Naive B cell (primary cell): ENCODE measurements around the gene CACNA1A. TPM values are rescaled to one million over a fixed set of nuclear protein-coding genes. Genes with fewer than 3 reads are reported as not detected.

Experiments used
- ATAC-seq, 2 donors: fragments of 150-1000 bp; cut with Tn5 transposase; 2 replicates each; pipeline ENCODE4 v1.10.0; 2021; ENCODE audit warnings: low read depth in 2 of 2, mild to moderate bottlenecking in 2 of 2, moderate library complexity in 2 of 2
- DNase-seq: peaks from one replicate; pipeline ENCODE4 v3.0.0; 2022
- H3K27ac Mint-ChIP-seq, 6 donors: one replicate each; pipeline ENCODE4 v1.8.0; 2020 to 2022; ENCODE audit warnings: mild to moderate bottlenecking in 6 of 6, mixed read lengths in 6 of 6, moderate library complexity in 5 of 6, inconsistent platforms in 2 of 6
- H3K27me3 Mint-ChIP-seq, 3 donors: one replicate each; pipeline ENCODE4 v1.8.0; 2021 to 2022; ENCODE audit warnings: mixed read lengths in 3 of 3, mild to moderate bottlenecking in 1 of 3
- H3K36me3 Mint-ChIP-seq, 2 donors: one replicate each; pipeline ENCODE4 v1.8.0; 2020 to 2022; ENCODE audit warnings: mixed read lengths in 2 of 2, inconsistent platforms in 1 of 2, mild to moderate bottlenecking in 1 of 2
- H3K4me1 Mint-ChIP-seq, 3 donors: one replicate each; pipeline ENCODE4 v1.8.0; 2020 to 2022; ENCODE audit warnings: mixed read lengths in 3 of 3, inconsistent platforms in 1 of 3, mild to moderate bottlenecking in 1 of 3, moderate library complexity in 1 of 3
- H3K4me3 Mint-ChIP-seq, 8 donors: one replicate each; pipeline ENCODE4 v1.8.0; 2020 to 2022; ENCODE audit warnings: mild to moderate bottlenecking in 8 of 8, mixed read lengths in 8 of 8, moderate library complexity in 8 of 8, inconsistent platforms in 2 of 8
- H3K9me3 Mint-ChIP-seq, 7 donors: one replicate each; pipeline ENCODE4 v1.8.0; 2020 to 2022; ENCODE audit warnings: mixed read lengths in 7 of 7, mild to moderate bottlenecking in 5 of 7, inconsistent platforms in 2 of 7, moderate library complexity in 1 of 7
- polyA plus RNA-seq, 6 donors: library from polyadenylated mRNA; unstranded; fragments of 300-500 nt; fragmentation: Illumina TruSeq; gene quantifications; one replicate each; pipeline ENCODE4 v1.2.3, GENCODE V29; 2021; ENCODE audit warnings: low read depth in 6 of 6

The CACNA1A gene
- polyA plus RNA-seq, 6 donors from 2014 or later = 0.24 to 2.2 (median 1.3) TPM

DNA sequence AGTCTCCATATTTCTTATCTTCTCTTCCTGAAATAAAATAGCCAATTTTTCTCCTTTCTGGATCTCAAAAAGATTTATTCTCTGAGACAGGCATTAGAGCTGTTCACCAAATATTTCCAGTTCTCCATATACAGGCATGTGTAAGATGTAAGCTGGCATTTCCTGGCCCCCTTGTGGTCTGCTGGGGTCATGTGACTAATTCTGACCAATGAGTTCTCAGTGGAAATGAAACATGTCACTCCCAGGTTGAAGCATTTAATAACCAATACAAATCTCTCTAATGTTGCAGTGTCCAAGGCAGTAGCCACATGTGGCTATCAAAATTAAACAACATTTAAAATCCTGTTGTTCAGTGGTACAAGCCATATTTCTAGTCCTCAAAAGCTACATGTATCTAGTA is 14.8 kb upstream of the CACNA1A start:
- no peak overlapping the region for H3K4me3 Mint-ChIP-seq

GRCh38 chr19:13511947-13512346 is 5.7 kb upstream of the CACNA1A start:
- H3K27ac Mint-ChIP-seq = no peak overlapping the region
- H3K4me1 Mint-ChIP-seq = peaks cover 0 to 7% (median 0%) of the 10 kb centered on the region in 3 donors
- no peak for DNase-seq
- peaks cover 1 to 13% (median 6%) of the 10 kb centered on the region in 7 donors for H3K9me3 Mint-ChIP-seq
- H3K27me3 Mint-ChIP-seq = peaks cover 53 to 67% (median 64%) of the 10 kb centered on the region in 3 donors
- no peak overlapping the region for H3K4me3 Mint-ChIP-seq
- H3K36me3 Mint-ChIP-seq = peaks cover 0 to 10% of the 10 kb centered on the region in 2 donors
- ATAC-seq = no peak

More for the DNA sequence above, 14.8 kb upstream of the CACNA1A start:
- DNase-seq (no peak), ATAC-seq (no peak)
- H3K9me3 Mint-ChIP-seq = peaks cover 14 to 50% (median 42%) of the 10 kb centered on the region in 7 donors
- H3K4me1 Mint-ChIP-seq = no peaks in the 10 kb centered on the region
- no peak overlapping the region for H3K27ac Mint-ChIP-seq
- H3K36me3 Mint-ChIP-seq = peaks cover 12 to 18% of the 10 kb centered on the region in 2 donors
- peaks cover 22 to 60% (median 59%) of the 10 kb centered on the region in 3 donors for H3K27me3 Mint-ChIP-seq

- peak overlapping the region in 3 of 8 donors; percentile 12 to 75 (median 24) for H3K4me3 Mint-ChIP-seq
- peaks cover 0 to 13% (median 6%) of the 10 kb centered on the region in 7 donors for H3K9me3 Mint-ChIP-seq
- H3K27ac Mint-ChIP-seq = no peak overlapping the region
- H3K27me3 Mint-ChIP-seq = peaks cover 65 to 78% (median 76%) of the 10 kb centered on the region in 3 donors
- no peak for ATAC-seq
- peaks cover 0 to 14% (median 0%) of the 10 kb centered on the region in 3 donors for H3K4me1 Mint-ChIP-seq
- H3K36me3 Mint-ChIP-seq = peaks cover 0 to 10% of the 10 kb centered on the region in 2 donors
- DNase-seq = no peak
Measured at GRCh38 chr19:13507053-13507611, 853 bp upstream of the CACNA1A start.

DNA sequence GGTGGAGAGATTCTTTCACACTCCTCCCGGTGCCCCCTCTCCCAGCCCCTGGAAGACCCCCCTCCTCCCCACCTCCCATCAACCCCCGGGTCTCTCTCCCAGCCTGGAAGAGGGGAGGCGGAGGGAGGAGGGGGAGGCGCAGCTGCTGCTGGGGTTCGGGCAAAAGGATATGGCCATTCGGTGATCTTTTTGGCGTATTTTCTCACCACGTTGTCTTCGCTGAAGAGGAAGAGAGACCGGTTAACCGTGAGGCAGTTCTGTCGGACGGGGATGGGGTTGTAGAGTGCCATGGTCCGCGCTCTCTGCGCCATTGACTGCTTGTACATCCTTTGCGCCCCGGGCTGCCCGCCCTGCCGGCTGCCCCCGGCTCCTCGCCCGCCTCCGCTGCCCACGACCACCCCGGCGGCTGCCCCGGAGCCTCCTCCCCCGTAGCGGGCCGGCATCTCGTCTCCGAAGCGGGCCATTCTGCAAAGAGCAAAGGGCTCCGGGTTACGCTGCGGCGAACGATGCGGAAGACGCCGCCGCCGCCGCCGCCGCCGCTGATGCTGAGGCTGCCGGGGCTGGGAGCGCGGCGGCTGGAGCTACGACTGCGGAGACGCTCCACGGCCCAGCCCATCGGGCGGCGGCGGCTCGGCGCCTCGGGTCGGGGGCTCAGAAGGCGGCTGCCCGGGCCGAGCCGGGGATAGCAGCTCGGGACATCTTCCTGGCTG is 363 bp downstream of the CACNA1A start:
- H3K4me3 Mint-ChIP-seq = peak overlapping the region in 2 of 8 donors; percentile 33 to 75
- peaks cover 0 to 10% of the 10 kb centered on the region in 2 donors for H3K36me3 Mint-ChIP-seq
- no peak overlapping the region for H3K27ac Mint-ChIP-seq
- H3K9me3 Mint-ChIP-seq = peaks cover 0 to 13% (median 5%) of the 10 kb centered on the region in 7 donors
- DNase-seq = no peak
- peak; percentile 45 to 56 for ATAC-seq
- H3K4me1 Mint-ChIP-seq = peaks cover 0 to 14% (median 0%) of the 10 kb centered on the region in 3 donors
- H3K27me3 Mint-ChIP-seq = peaks cover 56 to 72% (median 67%) of the 10 kb centered on the region in 3 donors

GRCh38 chr19:13505164-13505695 is 1.0 kb downstream of the CACNA1A start:
- H3K36me3 Mint-ChIP-seq = peaks cover 0 to 10% of the 10 kb centered on the region in 2 donors
- ATAC-seq (no peak), DNase-seq (no peak)
- H3K4me1 Mint-ChIP-seq = peaks cover 0 to 14% (median 0%) of the 10 kb centered on the region in 3 donors
- H3K27me3 Mint-ChIP-seq = peaks cover 57 to 75% (median 72%) of the 10 kb centered on the region in 3 donors
- H3K4me3 Mint-ChIP-seq = peak overlapping the region in 7 of 8 donors; percentile 19 to 86 (median 68)
- no peak overlapping the region for H3K27ac Mint-ChIP-seq
- peaks cover 3 to 15% (median 7%) of the 10 kb centered on the region in 7 donors for H3K9me3 Mint-ChIP-seq

DNA sequence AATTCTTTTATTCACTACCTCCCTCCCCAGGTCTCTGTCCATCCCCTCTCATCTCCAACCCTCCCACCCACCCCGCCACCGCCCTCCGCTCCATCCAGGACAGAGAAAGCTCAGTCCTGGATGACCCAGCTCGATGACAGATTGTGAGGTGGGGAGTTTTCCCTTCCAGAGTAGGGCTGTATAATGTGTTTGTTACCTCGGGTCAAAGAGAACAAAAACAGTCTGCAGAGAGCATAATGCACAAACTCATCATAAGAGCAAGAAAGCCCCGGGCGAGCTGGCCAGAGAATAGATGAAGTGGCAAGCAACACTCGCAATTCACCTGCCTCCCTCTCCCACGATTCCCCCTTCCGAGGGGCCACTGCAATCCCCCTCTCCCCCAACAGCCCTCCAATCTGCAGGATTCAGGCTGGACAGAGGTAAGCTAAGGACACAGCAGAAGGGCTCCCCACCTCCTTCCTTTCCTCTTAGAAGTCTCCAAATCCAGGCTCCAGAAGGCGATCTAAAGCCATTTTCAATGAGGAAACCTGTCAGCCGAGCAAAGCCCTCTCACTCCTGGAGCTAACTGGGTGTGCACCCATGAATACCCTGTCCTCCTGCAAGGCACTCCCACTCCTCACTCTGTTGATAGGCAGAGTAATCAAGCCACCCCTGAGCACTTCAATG is 2.6 kb downstream of the CACNA1A start:
- peaks cover 0 to 9% (median 4%) of the 10 kb centered on the region in 7 donors for H3K9me3 Mint-ChIP-seq
- H3K27me3 Mint-ChIP-seq = peaks cover 46 to 64% (median 62%) of the 10 kb centered on the region in 3 donors
- DNase-seq (no peak), ATAC-seq (no peak)
- H3K4me1 Mint-ChIP-seq = peaks cover 0 to 14% (median 0%) of the 10 kb centered on the region in 3 donors
- no peaks in the 10 kb centered on the region for H3K36me3 Mint-ChIP-seq
- H3K27ac Mint-ChIP-seq = no peak overlapping the region
- no peak overlapping the region for H3K4me3 Mint-ChIP-seq

- Mint-ChIP-seq H3K36me3 (no peaks in the 10 kb centered on the region), H3K4me1 (peaks cover 0 to 10% (median 0%) of the 10 kb centered on the region in 3 donors), H3K4me3 (no peak overlapping the region), H3K27me3 (peaks cover 38 to 57% (median 48%) of the 10 kb centered on the region in 3 donors), H3K27ac (no peak overlapping the region), H3K9me3 (peaks cover 0 to 9% (median 4%) of the 10 kb centered on the region in 7 donors)
- no peak for ATAC-seq
- no peak for DNase-seq
Measured at GRCh38 chr19:13502231-13502630, 4.0 kb downstream of the CACNA1A start.

DNA sequence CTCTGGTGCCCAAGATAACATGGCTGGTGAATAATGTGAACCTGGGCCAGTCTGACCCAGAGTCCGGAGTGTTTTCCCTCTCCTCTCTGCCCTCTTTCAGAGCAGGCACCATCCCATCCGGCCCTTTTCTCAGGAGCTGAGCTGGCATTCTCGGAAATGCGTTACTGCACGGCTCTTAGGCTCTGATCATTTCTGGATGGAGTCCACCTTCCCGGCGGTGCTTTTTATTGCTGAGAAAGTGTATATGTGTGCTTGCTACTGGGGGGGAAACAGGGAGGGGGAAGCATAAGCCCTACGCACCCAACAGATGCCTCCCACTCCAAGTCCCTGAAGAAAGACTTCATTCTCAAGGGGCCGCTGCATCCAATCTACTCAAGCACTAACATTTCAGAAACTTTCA is 6.6 kb downstream of the CACNA1A start:
- no peak for DNase-seq
- Mint-ChIP-seq H3K27me3 (peaks cover 41 to 58% (median 44%) of the 10 kb centered on the region in 3 donors), H3K36me3 (no peaks in the 10 kb centered on the region)

DNA sequence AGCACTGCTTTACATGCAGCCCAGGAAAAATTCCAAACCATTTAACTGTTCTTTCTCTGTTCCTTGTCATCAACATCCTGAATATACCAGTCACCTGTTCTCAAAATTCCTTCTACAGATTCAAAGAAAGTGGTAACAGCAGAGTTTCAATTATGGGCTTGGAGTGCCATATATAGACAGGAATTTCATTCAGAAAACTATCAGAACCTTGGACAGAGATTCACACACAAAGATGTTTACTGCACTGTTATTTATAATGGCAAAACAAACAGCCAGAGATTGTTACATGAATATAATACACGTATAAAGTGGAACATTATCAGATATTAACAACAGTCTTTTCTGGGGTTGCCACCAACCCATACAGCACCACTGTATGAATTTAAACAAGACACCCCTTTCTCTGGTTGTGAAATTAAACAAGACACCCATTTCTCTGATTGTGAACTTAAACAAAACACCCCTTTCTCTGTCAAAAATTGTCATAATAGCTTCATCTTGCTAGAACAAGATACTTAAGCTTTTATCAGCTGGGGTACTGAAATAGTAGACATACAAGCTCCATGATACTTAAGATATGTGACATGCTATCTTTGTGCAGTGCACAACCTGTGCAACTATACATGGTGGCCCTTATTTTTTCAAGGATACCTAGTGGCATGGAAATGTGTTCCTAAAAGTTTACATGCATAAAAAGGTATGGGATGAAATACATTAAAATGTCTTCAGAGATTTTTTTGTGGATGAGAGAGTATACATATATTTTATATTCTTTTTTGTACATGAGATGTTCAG is 12.6 kb downstream of the CACNA1A start:
- H3K36me3 Mint-ChIP-seq = no peaks in the 10 kb centered on the region
- DNase-seq (no peak), ATAC-seq (no peak)
- H3K9me3 Mint-ChIP-seq = peaks cover 4 to 16% (median 7%) of the 10 kb centered on the region in 7 donors
- H3K4me3 Mint-ChIP-seq = no peak overlapping the region
- H3K27me3 Mint-ChIP-seq = peaks cover 27 to 63% (median 38%) of the 10 kb centered on the region in 3 donors
- H3K27ac Mint-ChIP-seq = no peak overlapping the region
- no peaks in the 10 kb centered on the region for H3K4me1 Mint-ChIP-seq

More for the DNA sequence above, 6.6 kb downstream of the CACNA1A start:
- Mint-ChIP-seq H3K4me1 (no peaks in the 10 kb centered on the region), H3K27ac (no peak overlapping the region), H3K4me3 (no peak overlapping the region), H3K9me3 (peaks cover 0 to 13% (median 4%) of the 10 kb centered on the region in 7 donors)
- no peak for ATAC-seq

DNA sequence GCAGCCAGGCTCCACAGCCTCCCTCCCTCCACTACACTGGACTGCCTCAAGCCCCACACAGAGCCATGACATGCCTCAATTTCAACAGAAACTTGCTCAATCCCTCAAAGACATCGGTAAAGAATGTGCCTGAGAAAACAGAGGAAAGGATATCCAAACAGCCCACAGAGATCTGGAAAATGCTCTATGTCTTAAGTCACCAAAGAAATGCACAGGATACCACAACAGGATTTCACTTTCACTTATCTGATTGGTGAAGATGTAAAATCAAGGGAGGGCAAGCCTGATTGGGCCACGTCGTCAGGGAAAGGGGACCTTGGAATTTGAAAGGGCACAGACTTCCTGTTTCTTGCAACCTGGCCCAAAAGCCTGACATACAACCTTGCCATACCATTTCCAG is 14.2 kb downstream of the CACNA1A start:
- peaks cover 4 to 16% (median 7%) of the 10 kb centered on the region in 7 donors for H3K9me3 Mint-ChIP-seq
- H3K36me3 Mint-ChIP-seq = no peaks in the 10 kb centered on the region
- DNase-seq (no peak), ATAC-seq (no peak)
- no peak overlapping the region for H3K4me3 Mint-ChIP-seq
- H3K4me1 Mint-ChIP-seq = no peaks in the 10 kb centered on the region
- no peak overlapping the region for H3K27ac Mint-ChIP-seq
- H3K27me3 Mint-ChIP-seq = peaks cover 27 to 55% (median 35%) of the 10 kb centered on the region in 3 donors

DNA sequence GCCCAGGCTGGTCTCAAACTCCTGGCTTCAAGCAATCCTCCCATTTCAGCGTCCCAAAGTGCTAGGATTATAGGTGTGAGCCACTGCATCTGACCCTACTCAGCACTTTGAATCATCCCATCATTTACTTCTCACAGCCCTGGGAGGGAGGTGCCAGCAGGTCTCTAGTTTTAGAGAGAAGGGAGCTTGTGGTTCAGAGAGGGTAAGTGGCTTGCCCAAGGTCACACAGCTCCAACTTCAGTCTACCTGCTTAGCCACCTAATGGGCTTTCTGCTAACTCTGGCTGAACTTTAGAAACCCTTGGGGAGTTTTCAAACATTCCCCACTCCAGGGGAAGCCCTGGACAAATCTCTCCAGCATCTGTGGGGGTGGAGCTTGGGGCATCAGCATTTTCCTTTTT is 18.3 kb downstream of the CACNA1A start:
- no peak overlapping the region for H3K4me3 Mint-ChIP-seq

GRCh38 chr19:13484166-13484565 is 22.1 kb downstream of the CACNA1A start:
- ATAC-seq (no peak), DNase-seq (no peak)
- Mint-ChIP-seq H3K4me1 (no peaks in the 10 kb centered on the region), H3K36me3 (peaks cover 0 to 7% of the 10 kb centered on the region in 2 donors), H3K27ac (no peak overlapping the region), H3K4me3 (no peak overlapping the region), H3K9me3 (peaks cover 6 to 22% (median 10%) of the 10 kb centered on the region in 7 donors), H3K27me3 (peaks cover 32 to 37% (median 35%) of the 10 kb centered on the region in 3 donors)

More for the DNA sequence above, 18.3 kb downstream of the CACNA1A start:
- H3K36me3 Mint-ChIP-seq = peaks cover 0 to 2% of the 10 kb centered on the region in 2 donors
- no peak for ATAC-seq
- H3K4me1 Mint-ChIP-seq = no peaks in the 10 kb centered on the region
- H3K27ac Mint-ChIP-seq = no peak overlapping the region
- DNase-seq = no peak
- peaks cover 3 to 20% (median 11%) of the 10 kb centered on the region in 7 donors for H3K9me3 Mint-ChIP-seq
- H3K27me3 Mint-ChIP-seq = peaks cover 41 to 57% (median 42%) of the 10 kb centered on the region in 3 donors
